Measurements from ENCODE around the gene SLC8A3. TPM values are rescaled to one million over a fixed set of nuclear protein-coding genes. Genes with fewer than 3 reads are reported as not detected.

Gene SLC8A3
- total RNA-seq, 1 donor from 2014 or later = 0.08 TPM

DNA sequence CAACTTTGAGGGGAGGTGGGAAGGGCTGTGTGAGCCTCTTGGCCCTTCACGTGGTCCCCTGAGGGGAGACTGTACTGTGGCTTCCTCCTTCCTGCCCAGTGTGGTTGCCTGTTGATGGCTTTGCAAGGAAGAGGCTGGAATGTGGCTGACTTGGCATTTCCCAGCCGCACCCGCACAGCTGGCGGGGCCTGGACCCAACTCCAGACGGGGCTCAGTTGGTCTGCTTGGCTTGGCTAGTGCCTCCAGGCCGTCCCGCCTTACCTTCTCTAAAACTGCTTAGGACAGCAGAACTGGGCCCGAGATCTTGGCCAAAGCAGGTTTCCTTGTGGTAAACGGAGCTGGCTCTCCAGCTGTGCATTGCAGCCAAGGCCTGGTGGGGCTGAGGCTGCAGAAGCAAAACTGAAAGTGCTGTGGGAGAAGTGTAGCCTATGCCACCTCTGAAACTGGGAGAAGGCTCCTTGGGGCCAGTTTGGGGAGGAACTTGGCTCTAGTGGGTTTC lies 170.0 kb downstream of the SLC8A3 start:
- TF ChIP-seq, protein P1, sequence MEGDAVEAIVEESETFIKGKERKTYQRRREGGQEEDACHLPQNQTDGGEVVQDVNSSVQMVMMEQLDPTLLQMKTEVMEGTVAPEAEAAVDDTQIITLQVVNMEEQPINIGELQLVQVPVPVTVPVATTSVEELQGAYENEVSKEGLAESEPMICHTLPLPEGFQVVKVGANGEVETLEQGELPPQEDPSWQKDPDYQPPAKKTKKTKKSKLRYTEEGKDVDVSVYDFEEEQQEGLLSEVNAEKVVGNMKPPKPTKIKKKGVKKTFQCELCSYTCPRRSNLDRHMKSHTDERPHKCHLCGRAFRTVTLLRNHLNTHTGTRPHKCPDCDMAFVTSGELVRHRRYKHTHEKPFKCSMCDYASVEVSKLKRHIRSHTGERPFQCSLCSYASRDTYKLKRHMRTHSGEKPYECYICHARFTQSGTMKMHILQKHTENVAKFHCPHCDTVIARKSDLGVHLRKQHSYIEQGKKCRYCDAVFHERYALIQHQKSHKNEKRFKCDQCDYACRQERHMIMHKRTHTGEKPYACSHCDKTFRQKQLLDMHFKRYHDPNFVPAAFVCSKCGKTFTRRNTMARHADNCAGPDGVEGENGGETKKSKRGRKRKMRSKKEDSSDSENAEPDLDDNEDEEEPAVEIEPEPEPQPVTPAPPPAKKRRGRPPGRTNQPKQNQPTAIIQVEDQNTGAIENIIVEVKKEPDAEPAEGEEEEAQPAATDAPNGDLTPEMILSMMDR (IDR thresholded peaks at IDR 0.05; ENCODE audit: insufficient read depth, low read length, poor library complexity, severe bottlenecking) = no peak
- Histone ChIP-seq H3K27me3 (ENCODE audit: control insufficient read depth, insufficient read depth, low read length) (no peaks in the 10 kb centered on the region), H3K36me3 (ENCODE audit: control insufficient read depth, insufficient read depth, low read length) (no peaks in the 10 kb centered on the region), H3K4me3 (ENCODE audit: low read depth, low read length) (no peak overlapping the region)
- DNase-seq (ENCODE audit: low read depth) = no peak

DNA sequence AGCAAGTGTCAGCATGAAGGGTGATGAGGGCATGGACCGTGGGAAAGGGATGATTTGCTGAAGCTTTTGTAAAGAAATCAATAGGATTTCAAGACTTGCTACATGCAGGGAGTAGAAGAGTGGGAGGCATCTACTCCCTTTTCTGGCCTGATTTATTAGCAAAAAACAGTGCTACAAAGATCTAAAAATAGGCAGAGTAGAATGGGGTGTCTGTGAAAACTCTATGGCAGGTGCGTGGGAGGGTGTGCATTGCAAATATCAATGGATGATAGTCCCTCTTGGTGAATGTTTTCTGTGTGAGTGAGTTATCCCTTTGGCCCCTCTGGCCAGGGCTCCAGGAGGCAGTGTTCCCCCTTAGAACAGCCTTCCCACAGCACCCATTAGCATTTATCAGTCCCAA lies 170.5 kb downstream of the SLC8A3 start:
- Histone ChIP-seq H3K4me3 (ENCODE audit: low read depth, low read length) (no peak overlapping the region), H3K27me3 (ENCODE audit: control insufficient read depth, insufficient read depth, low read length) (no peaks in the 10 kb centered on the region), H3K36me3 (ENCODE audit: control insufficient read depth, insufficient read depth, low read length) (no peaks in the 10 kb centered on the region)
- TF ChIP-seq, protein P1 (IDR thresholded peaks at IDR 0.05; ENCODE audit: insufficient read depth, low read length, poor library complexity, severe bottlenecking) = no peak
- DNase-seq (ENCODE audit: low read depth) = no peak

DNA sequence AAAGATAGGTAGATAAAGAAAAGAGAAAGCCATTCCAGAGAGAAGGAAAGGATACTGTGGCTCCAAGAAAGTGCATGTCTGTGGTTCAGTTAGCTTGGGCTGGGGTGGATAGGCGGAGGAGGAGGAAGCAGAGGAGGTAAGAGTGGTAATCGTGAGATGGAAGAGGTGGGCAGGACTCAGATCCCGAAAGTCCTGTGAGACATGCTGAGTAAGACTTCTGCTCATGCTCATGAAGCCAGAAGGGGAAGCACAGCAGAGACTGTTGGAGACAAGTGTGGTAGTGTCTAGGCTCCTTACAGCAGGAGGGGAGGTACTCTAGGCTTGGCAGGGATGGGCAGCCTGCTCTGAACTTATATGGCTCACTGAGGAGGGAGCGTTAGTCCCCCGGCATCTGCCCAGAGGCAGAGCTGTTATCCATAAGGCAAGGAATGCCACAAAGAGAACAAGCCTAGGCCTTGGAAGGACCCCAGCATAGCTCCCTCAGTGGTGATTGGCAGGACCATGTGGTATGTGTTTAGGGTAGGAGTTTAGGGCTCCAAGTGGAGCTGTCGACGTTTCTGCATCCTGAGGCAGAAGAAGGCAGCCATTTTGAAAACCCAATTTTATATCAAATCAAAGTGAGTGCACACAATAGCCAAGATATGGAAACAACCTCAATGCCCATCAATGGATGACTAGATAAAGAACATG lies 174.2 kb downstream of the SLC8A3 start:
- DNase-seq (ENCODE audit: low read depth) = no peak
- Histone ChIP-seq H3K4me3 (ENCODE audit: low read depth, low read length) (no peak overlapping the region), H3K27me3 (ENCODE audit: control insufficient read depth, insufficient read depth, low read length) (no peaks in the 10 kb centered on the region), H3K36me3 (ENCODE audit: control insufficient read depth, insufficient read depth, low read length) (no peaks in the 10 kb centered on the region)
- TF ChIP-seq, protein P1 (IDR thresholded peaks at IDR 0.05; ENCODE audit: insufficient read depth, low read length, poor library complexity, severe bottlenecking) = no peak

DNA sequence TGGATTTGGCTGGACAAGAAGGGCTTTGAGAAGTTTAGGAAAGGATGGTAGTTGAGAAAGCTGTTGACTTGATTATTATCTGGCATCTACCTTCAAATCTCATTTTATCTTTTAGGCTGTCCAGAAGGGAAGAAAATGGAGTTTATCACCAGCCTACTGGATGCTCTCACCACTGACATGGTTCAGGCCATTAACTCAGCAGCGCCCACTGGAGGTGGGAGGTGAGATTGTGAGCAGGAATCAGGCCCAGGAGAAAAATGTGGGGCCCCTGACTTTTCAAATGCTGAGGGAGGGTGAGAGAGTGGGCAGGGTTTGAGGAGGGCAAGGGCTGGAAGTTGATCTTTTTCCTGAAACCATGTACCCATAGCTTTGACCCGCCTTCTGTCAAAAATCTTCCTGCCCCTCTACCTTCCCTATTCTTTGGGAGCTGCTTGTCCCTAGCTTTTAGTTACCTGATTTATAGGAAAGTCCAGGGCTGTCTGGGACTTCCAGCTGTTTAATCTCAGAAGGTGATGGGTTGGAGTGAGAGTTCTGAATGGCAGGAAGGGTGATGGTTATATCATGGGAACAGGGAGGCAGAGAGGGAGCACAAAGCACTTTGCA lies 175.4 kb downstream of the SLC8A3 start:
- Histone ChIP-seq H3K36me3 (ENCODE audit: control insufficient read depth, insufficient read depth, low read length) (no peaks in the 10 kb centered on the region), H3K27me3 (ENCODE audit: control insufficient read depth, insufficient read depth, low read length) (no peaks in the 10 kb centered on the region), H3K4me3 (ENCODE audit: low read depth, low read length) (no peak overlapping the region)
- TF ChIP-seq, protein P1 (IDR thresholded peaks at IDR 0.05; ENCODE audit: insufficient read depth, low read length, poor library complexity, severe bottlenecking) = peak; percentile 83
- DNase-seq (ENCODE audit: low read depth) = no peak

DNA sequence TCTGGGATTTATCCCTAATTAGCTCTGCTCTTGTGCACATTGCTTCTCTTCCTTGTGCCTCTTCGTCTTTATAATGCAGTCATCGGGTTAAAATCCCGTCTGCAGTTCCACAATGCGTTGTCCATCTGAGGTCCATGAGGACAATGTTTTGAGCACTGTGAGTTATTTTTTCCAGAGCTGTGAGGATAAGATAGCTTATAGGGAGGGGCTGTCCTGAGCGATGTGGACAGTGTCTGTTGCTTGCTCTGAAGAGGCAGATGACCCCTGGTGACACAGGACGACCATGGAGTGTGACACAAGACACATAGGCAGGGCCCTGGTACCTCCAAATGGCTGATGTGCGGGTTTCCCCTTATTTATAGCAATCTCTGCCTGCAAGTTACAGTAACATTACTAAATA lies 177.0 kb downstream of the SLC8A3 start:
- Histone ChIP-seq H3K36me3 (ENCODE audit: control insufficient read depth, insufficient read depth, low read length) (no peaks in the 10 kb centered on the region), H3K4me3 (ENCODE audit: low read depth, low read length) (no peak overlapping the region), H3K27me3 (ENCODE audit: control insufficient read depth, insufficient read depth, low read length) (no peaks in the 10 kb centered on the region)
- TF ChIP-seq, protein P1 (IDR thresholded peaks at IDR 0.05; ENCODE audit: insufficient read depth, low read length, poor library complexity, severe bottlenecking) = no peak
- no peak for DNase-seq (ENCODE audit: low read depth)
